ENCODE measurements around the gene ANKRD29.
"Not testable (repeated sequence)": the region's sequence is repeated elsewhere in the genome, so short reads cannot be mapped to it uniquely, and the experiment has no call there.

The ANKRD29 gene

DNA sequence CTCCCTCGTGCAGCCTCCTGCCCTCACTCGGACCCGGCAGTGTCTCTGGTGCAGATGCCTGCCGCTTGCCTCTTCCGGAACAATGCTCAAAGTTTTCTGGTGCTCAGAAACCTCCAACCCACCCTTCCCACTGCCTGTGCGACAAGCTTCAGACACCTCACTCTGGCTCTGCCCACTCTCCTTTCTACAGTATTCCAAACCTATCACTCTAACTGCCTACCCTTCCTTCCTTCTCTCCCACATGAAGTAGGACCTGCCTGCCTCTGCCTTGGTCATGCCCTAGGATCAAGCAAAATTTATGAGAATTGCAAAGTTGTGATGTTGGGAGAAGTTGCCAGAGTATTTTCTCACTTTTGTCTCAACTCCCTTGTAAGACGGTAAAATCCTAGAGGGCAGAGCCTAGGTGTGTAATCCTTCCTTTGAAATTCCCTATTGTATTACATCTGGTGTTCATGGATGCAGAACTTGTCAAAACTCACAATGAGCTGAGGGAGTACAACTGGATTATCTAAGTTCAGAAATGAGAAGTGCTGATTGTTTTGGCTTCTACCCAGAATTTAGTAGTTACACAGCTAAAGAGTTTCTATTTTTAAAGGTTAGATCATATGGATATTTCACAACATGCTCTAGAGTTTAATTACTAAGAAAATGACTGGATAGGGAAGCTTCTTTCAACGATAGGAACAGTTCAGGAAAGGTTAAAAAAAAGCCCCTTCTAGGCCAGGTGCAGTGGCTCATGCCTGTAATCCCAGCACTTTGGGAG, 83.6 kb downstream of the ANKRD29 start:
- DNase-seq, result no peak

GRCh38 chr18:23578067-23578701, 84.5 kb downstream of the ANKRD29 start:
- no peak for DNase-seq

DNA sequence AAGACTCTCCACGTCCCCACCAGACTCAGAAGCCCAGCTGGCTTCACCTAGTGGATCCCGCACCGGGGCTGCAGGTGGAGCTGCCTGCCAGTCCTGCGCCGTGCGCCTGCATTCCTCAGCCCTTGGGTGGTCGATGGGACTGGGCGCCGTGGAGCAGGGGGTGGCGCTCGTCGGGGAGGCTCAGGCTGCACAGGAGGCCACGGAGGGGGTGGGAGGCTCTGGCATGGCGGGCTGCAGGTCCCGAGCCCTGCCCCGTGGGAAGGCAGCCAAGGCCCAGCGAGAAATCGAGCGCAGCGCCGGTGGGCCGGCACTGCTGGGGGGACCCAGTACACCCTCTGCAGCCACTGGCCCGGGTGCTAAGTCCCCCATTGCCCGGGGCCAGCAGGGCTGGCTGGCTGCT, 85.2 kb downstream of the ANKRD29 start:
- not testable (repeated sequence) for DNase-seq

DNA sequence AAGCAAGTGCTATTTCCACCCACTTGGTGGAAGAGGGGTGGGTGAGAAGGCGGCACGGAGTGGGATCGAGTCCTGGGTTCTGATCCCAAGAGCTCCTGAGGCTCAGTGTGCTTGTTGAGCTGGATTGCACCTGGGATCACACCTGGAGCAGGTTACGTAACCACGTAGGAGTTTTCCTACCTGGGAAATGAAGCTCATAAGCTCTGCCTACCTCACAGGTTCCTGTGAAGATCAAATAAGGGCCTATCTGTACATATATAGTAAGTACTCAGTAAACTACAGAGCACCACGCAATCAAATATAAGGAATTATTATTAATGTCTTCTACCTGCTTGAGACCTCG, 87.4 kb downstream of the ANKRD29 start:
- DNase-seq, result no peak

DNA sequence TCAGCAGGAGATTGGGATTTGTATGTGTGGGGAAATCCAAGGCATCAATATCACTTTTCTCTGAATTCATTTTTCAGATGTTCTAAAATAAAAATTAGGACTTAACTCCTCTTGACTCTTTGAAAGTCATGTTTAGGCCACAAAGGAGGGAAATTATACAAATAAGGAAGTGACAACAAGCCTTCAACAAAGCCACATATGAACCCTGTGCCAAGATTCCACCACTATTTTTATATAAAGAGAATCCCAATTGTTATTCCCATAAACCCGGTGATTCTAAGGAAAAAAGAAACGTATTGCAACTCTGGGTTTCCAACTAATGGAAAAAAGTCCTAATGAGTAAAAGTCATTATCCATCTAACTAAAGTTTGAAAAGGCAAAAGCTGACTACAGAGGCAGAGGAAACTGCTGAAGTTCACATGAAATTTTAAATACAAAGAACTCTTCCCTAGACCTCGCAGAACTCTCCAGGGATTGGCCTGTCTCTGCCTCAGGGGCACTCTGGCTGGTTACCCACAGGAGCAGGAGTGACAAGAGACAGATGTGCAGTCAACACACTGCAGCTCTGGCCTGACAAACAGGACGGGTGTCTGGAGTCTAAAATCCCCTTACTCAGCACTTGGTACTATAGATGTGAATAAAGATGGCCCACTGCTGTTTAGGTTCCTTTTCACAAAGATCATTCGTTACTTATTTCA, 88.0 kb downstream of the ANKRD29 start:
- DNase-seq, result no peak

DNA sequence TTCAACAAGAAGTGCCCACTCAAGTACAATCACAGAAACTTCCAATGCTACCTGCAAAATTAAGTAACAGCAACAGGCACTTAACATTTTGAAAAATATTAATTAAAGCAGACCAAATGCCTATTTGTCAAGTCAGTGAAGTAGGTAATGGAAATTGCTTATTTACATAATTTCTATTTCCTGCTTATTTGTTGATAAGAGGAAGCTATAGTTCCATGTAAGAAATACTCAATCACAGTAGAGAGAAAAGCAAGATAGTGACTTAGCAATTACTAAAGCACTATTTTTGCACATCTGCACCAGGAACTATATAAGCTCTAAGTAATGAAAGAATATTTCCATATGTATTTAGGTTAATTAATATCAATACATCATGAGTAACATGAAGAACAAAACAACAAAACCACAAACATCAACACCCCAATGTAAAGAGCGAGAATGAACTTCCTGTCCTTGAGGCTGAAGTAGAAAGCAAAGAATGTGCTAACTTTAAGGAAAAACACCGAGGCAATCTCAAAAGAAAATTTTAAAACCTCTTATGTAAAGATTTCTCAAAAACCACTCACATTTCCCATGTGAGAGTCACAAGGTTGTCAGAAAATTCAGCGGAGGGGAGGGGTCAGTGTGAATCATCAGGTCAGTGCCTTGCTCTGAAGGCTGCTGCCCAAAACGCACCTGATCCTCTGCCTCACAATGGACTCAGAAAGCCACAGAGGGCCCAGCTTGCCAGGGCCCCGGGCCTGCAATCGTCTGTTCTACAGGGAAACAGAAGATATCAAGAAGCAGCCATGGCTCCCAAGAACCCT, 88.9 kb downstream of the ANKRD29 start:
- no peak for DNase-seq

DNA sequence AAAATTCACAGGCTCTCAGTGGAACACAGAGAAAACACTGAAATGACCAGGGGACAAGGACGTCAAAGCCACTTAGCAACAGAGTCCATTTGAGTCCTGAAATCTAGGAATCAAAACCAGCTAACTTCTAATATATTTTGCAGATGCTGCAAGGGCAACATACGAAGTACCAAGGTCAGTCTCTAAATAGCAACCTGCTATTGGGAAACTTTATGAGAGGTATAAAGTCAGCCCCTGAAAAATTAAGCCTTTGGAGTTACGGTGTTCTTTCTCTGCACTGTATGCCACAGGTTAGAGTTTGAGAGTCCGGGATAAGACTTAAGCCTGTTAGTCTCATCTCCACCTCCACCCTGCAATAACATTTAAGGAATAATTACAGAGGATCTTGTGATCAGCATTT, 89.7 kb downstream of the ANKRD29 start:
- DNase-seq, result no peak

GRCh38 chr18:23572570-23572969, 90.1 kb downstream of the ANKRD29 start:
- no peak for DNase-seq

DNA sequence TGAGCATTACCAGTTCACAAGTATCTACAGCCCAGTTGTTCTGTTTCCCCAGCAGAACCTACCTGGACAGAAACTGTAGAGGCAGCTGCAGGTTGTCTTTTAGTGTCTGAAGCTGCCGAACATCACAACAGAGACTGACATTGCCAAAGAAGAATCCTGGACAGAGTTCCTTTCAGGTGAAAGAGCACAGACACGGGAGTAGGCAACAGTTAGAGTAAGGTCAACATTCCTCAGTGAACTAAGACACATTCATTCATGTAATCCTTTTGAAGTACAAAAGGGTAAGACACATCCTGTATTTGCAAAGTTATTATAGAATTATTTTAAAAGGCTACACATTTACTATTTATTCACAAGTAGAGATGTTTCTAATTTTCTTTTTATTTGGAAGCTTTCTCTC, 90.7 kb downstream of the ANKRD29 start:
- no peak for DNase-seq

DNA sequence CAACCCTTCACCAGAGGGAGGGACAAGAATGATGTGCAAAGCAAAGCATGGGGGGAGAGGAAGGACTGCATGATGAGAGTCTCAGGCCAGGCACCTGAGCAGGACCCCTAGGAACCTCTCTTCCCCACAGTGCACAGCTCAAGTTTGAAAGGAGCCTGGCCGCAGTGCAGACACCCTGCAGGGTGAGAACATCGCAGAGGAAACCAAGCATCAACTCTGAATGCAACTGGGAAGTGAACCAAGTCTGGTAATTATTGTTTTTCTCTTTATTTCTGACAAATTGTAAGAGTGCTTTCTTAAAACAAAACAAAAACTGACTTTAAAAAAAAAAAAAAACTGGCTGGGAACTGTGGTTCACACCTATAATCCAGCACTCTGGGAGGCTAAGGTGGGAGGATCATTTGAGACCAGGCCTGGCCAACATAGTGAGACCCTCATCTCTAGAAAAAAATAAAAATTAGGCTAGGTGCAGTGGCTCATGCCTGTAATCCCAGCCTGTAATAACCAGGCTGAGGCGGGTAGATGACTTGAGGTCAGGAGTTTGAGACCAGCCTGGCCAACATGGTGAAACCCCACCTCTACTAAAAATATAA, 91.7 kb downstream of the ANKRD29 start:
- no peak for DNase-seq

DNA sequence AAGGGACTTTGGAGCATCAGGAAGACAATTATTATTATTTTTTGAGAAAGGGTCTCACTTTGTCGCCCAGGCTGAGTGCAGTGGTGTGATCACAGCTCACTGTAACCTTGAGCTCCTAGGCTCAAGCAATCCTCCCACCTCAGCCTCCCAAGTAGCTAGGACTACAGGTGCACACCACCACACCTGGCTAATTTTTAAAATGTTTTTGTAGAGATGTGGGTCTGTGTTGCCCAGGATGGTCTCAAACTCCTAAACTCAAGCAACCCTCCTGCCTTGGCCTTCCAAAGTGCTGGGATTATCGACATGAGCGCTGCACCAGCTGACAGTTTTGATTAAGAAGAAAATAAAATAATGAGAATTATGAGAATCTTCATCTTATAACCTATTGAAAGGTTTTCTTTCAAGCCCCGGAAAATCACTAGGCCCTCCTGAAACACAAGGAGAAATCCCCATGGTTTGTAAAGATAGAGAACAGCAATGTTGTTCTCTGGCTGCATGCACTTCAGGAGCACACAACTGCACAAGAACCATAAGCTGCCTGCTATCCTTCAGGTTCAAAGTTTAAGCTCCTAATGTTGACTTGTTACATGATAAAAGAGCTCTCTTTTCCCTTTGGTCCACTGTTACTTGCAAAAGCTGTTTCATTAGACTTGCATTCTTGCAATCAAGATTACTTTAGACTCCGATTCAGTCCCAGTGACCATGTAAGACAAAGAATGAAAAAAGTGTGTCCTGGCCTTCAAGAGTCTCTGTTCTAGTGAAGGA, 93.2 kb downstream of the ANKRD29 start:
- DNase-seq, result no peak

DNA sequence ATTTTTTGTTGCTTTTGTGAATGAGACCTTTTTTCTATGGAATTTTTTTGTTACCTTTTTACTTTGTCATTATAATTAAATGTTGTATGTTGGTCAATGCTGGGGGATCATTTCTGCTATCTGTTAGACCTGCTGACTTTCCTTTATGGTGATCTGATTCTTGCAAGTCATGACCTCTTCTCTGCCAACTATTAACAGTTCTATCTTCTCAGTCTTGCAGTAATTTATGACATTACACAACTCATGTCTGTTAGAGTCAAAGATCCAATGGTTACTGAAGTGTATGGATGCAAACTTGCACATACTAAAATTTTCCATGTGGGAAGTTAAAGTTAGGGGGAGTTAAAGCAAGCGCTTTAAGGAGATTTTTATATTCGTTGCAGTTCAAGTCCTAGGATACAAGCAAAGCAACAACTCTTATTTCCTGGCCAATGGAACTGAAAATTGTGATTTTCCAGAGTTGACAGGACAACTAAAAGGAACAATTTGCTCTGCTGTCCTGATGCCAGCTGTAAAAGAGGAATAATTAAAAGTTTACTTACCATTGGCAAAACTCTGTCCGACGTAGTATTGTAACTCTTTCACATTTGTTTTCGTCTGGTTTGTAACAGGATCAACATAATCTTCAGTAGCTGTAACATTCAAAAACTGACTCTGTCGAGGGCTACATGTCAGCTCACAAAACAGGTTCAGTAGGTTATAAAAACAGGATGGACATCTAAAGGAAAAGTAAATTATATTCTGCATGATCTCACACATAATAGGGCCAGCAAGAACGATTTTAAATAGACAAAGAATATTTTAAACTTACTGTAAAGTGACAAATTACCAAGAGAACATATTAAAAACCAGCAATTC, 94.2 kb downstream of the ANKRD29 start:
- DNase-seq, result no peak

DNA sequence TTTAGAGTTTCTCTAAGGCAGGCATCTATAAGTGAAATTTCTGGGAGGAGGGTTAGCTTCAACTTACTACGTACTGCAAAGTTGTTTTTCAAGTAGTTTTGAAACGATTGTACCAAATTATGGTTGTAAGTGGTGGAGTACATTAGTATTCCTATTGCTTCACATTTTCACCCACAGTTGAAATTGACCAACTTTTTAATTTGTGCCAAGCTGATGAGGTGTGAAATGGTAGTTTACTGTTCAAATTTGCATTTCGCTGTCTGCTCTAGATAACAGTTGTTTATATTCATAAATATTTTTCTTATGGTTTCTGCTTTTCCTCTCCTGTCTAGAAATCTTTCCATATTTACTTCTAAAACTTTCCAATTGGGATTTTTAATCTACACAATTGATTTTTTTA, 95.0 kb downstream of the ANKRD29 start:
- DNase-seq, result no peak

DNA sequence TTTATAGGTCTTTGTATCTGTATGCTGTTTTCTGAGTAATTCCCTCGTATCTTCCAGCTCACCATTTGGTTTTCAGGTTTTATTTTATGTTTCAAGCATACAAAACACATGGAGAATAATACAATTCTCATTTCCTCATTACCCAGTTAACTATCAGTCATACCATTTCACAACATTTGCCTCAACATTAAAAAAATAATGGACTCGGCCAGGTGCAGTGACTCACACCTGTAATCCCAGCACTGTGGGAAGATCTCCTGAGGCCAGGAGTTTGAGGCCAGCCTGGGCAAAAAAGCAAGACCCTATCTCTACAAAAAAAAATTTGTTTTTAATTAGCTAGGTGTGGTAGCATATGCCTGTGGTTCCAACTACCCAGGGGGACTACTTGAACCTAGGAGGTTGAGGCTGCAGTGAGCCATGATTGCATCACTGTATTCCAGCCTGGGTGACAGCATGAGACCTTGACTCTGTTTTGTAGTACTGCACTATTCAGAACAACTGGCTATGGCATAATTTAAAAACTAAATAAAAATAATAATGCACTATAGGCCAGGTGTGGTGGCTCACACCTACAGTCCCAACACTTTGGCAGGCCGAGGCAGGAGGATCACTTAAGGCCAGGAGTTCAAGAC, 96.7 kb downstream of the ANKRD29 start:
- no peak for DNase-seq

GRCh38 chr18:23563377-23564043, 99.2 kb downstream of the ANKRD29 start:
- no peak for DNase-seq

DNA sequence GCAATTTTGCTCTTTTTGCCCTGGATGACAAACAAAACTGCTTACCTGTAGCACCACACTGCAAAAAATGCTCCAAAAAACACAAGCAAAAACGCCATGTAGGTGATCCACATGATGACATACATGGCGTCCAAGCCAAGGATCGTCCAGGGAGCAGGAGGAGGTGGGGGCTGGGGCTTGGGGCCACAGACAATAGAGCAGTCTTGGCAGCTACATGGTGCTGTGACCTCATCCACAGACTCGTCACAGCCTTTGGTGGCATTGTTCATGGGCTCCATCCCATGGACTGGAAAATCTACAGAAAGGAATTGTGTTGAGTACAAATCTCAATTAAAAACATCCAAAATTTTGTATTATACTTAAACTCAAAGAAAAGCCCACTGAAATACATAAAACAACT, 102.5 kb downstream of the ANKRD29 start:
- DNase-seq, result no peak

DNA sequence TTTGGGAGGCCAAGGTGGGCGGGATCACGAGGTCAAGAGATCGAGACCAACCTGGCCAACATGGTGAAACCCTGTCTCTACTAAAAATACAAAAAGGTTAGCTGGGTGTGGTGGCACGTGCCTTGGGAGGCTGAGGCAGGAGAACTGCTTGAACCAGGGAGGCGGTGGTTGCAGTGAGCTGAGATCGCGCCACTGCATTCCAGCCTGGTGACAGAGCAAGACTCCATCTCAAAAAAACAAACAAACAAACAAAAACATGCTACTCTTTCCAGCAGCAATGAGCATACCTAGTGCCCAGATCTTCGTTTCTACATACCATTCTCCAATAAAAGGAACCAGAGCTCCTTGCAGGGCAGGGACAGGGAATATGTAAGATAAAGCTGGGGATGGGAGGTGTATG, 105.2 kb downstream of the ANKRD29 start:
- DNase-seq, result not testable (repeated sequence)

DNA sequence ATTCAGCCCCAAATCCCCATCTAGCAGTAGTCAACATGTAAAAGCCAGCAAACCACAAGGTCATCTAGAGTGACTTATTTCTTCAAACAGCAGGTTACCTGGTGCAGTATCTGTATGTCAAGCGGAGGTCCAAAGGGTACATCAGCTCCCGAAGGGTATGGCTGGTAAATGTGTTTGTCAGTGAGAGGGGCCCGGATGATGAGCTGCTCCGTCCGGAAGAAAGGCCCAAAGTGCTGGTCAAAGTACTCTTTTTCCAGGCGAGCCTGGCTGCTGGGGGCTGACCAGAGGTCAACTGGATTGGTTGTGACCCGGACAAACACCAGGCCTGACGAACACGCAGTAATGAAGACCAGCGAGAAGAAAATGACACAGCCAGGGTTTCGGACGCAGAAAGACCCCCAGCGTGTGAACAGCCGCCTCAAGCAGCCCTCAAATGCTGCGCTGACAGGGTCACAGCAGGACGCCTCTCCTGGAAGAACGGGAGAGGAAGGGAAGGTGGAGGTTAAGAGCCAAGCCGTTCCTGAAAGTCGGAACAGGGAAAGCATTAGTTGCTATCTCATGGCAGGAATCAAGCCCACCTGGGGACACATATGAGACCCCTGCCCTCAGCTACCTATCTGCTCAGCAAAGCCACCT, 106.4 kb downstream of the ANKRD29 start:
- no peak for DNase-seq

DNA sequence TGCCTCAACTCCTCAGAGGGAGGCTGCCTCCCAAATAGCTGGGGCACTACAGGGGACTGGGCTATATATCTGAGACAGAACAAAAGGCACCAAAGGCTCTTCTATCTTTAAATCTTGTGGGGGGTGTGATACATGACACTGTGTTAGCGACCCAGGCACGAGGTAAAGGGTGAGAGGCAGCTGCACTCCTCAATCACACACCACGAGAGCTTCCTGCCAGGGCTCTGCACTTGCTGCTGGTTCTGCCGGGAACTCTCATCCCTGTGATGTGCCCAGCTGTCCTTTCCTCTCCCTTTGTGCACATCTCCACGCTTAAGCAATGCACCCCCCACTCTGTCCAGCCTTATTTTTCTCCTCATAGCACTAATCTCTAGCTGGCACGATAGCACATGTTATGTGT, 108.8 kb downstream of the ANKRD29 start:
- DNase-seq, result no peak

DNA sequence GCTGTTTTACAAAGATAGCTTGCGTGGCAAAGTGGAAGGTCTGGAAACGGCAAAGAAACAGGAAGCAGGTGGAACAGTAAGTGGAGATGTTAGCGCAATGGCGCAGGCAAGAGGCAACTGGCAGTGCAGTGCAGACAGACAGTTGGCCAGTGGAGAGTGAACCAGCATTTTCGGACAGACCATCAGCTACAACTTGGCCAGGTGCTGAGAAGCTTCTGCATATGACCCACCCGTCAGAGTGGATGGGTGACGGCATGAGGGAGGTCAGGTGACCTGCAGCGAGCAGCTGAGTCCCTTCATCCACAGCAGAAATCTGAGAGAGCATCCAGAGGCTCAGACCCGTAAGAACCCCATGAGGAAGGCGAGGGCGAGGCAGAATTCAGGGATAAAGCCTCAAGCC, 110.2 kb downstream of the ANKRD29 start:
- no peak for DNase-seq

Data from DMS53 (cell line).